Gastroesophageal sphincter (tissue), 4 donors: ENCODE results near the gene TTLL1. TPM values are rescaled to one million over a fixed set of nuclear protein-coding genes. Genes with fewer than 3 reads are reported as not detected.

Experiments
- ATAC-seq: fragments of 150-250 bp; one replicate; pipeline ENCODE4 v1.9.1; 2016; ENCODE audit warnings: mild to moderate bottlenecking, moderate library complexity
- H3K27ac ChIP-seq, 4 donors: fragments of 200-600 bp; sonication (generic) in 3 of 4; 1 replicate in 3 of 4; 2 replicates in 1 of 4; pipeline ENCODE4 v1.5.1; 2016 to 2019
- H3K27me3 ChIP-seq: fragments of 200-600 bp; sonication (generic); one replicate; pipeline ENCODE4 v1.5.1; 2019
- H3K36me3 ChIP-seq, 2 donors: fragments of 200-600 bp; sonication (generic); one replicate each; pipeline ENCODE4 v1.5.1; 2019; ENCODE audit warnings: control low read depth in 1 of 2
- H3K4me1 ChIP-seq, 3 donors: fragments of 200-600 bp; sonication (generic); 1 replicate in 2 of 3; 2 replicates in 1 of 3; pipeline ENCODE4 v1.5.1; 2016 to 2019; ENCODE audit warnings: control low read depth in 2 of 3
- H3K4me3 ChIP-seq, 2 donors: fragments of 200-600 bp; sonication (generic); one replicate each; pipeline ENCODE4 v1.5.1; 2019; ENCODE audit warnings: mild to moderate bottlenecking in 1 of 2, moderate library complexity in 1 of 2
- H3K9me3 ChIP-seq, 3 donors: fragments of 200-600 bp; sonication (generic); one replicate each; pipeline ENCODE4 v1.5.1; 2017 to 2019; ENCODE audit warnings: control low read depth in 2 of 3
- CTCF ChIP-seq, 4 experiments: fragments of 200-600 bp in 2 of 4; fragments of 450-650 bp in 2 of 4; sonication (generic) in 1 of 4; IDR thresholded peaks; one replicate each; pipeline ENCODE4 v1.5.1; 2017 to 2019; ENCODE audit warnings: antibody characterized with exemption in 4 of 4, mild to moderate bottlenecking in 2 of 4, moderate library complexity in 2 of 4
- EP300 ChIP-seq: sonication (generic); formaldehyde crosslinking; IDR thresholded peaks from one replicate; pipeline ENCODE4 v1.6.1; 2017; ENCODE audit warnings: antibody characterized with exemption, mild to moderate bottlenecking
- POLR2A ChIP-seq, 2 donors: fragments of 450-650 bp; IDR thresholded peaks; one replicate each; pipeline ENCODE4 v1.6.1; 2017; ENCODE audit warnings: antibody characterized with exemption in 2 of 2, mild to moderate bottlenecking in 2 of 2, moderate library complexity in 1 of 2
- POLR2AphosphoS5 ChIP-seq: sonication (generic); formaldehyde crosslinking; IDR thresholded peaks from one replicate; pipeline ENCODE4 v1.6.1; 2017; ENCODE audit warnings: antibody characterized with exemption
- WGBS, 2 donors: methylation state at CpG; one replicate each; pipeline ENCODE4 v1.1.5; 2018; ENCODE audit warnings: low coverage in 1 of 2; 5-methylcytosine and 5-hydroxymethylcytosine counted together
- total RNA-seq, 4 donors: library from RNA; depleted of rRNA; stranded (reverse); fragments of >200 nt; gene quantifications; one replicate each; pipeline ENCODE4 v1.1.0, GENCODE V29; 2016

The TTLL1 gene
- total RNA-seq, 4 donors from 2014 or later, result 3.9 to 8.0 (median 5.4) TPM

GRCh38 chr22:42991010-42991651 lies 98.1 kb downstream of the TTLL1 start:
- Histone ChIP-seq H3K4me1 (peaks cover 5 to 92% (median 42%) of the 10 kb centered on the region in 3 donors), H3K4me3 (no peak overlapping the region), H3K27ac (peak overlapping the region; percentile 38 to 91 (median 64)), H3K27me3 (no peaks in the 10 kb centered on the region), H3K9me3 (no peaks in the 10 kb centered on the region), H3K36me3 (no peaks in the 10 kb centered on the region)
- WGBS, 2 donors, result 20 to 52% methylated on average over 1 to 5 of the region's 5 CpGs
- ATAC-seq, result no peak
- TF ChIP-seq EP300, result no peak
- TF ChIP-seq POLR2AphosphoS5, result peak; percentile 60

- Histone ChIP-seq H3K27ac (peak overlapping the region in 3 of 4 donors; percentile 14 to 91 (median 67)), H3K36me3 (no peaks in the 10 kb centered on the region), H3K27me3 (no peaks in the 10 kb centered on the region), H3K4me3 (no peak overlapping the region), H3K4me1 (peaks cover 0 to 92% (median 36%) of the 10 kb centered on the region in 3 donors), H3K9me3 (no peaks in the 10 kb centered on the region)
- no peak for ATAC-seq
- 59 to 60% methylated on average over 5 to 9 of the region's 9 CpGs for WGBS, 2 donors
- peak in 3 of 4 experiments; percentile 4 to 37 (median 14) for TF ChIP-seq CTCF (IDR thresholded peaks at IDR 0.05)
- no peak for TF ChIP-seq EP300
- TF ChIP-seq POLR2A (IDR thresholded peaks at IDR 0.05), result no peak
- peak; percentile 28 for TF ChIP-seq POLR2AphosphoS5
Measured at GRCh38 chr22:42990131-42990838, 98.9 kb downstream of the TTLL1 start.

Other genes starting within 250 kb of the TTLL1 start
- gene ARFGAP3, start 232.1 kb downstream of the TTLL1 start, total RNA-seq, result 10 to 100 TPM; 40.6 to 67.9 (median 49.1) TPM
- 100 to 1,000 TPM in 2 of 4 donors, 10 to 100 TPM in 2; 73.1 to 171 (median 107) TPM for gene PACSIN2, start 74.2 kb downstream of the TTLL1 start, total RNA-seq
- 1 to 10 TPM in 1 of 4 donors, not detected in 3; 1.7 TPM for gene BIK, start 21.4 kb upstream of the TTLL1 start, total RNA-seq
- gene MCAT, start 54.0 kb upstream of the TTLL1 start, total RNA-seq, result 10 to 100 TPM; 15.8 to 21.7 (median 19.2) TPM
- 100 to 1,000 TPM; 112 to 240 (median 178) TPM for gene TSPO, start 62.2 kb upstream of the TTLL1 start, total RNA-seq
- gene TTLL12, start 97.7 kb upstream of the TTLL1 start, total RNA-seq, result 10 to 100 TPM; 20.8 to 34.5 (median 23.4) TPM